ENCODE results near the gene MYOCD. TPM values are rescaled to one million over a fixed set of nuclear protein-coding genes. Genes with fewer than 3 reads are reported as not detected.
A peak's percentile ranks its signal among the peaks of the same experiment; 100 is the strongest.

Gene MYOCD
- polyA plus RNA-seq, 2 of the 4 experiments (the other 2 are of a cell fraction) = 8.6 to 12.5 TPM

GRCh38 chr17:12727881-12728280 lies 62.2 kb downstream of the MYOCD start (continued):
- TF ChIP-seq HOXB13 (CRISPR knock-in tag; IDR thresholded peaks at IDR 0.05; ENCODE audit: low read depth) = no peak
- no peak for TF ChIP-seq HDAC2 (IDR thresholded peaks at IDR 0.05)
- TF ChIP-seq MYC (IDR thresholded peaks at IDR 0.05; ENCODE audit: borderline replicate concordance, low read length) = no peak
- TF ChIP-seq RARB (CRISPR knock-in tag; IDR thresholded peaks at IDR 0.05) = no peak
- no peak for TF ChIP-seq GATA3 (IDR thresholded peaks at IDR 0.05; ENCODE audit: borderline replicate concordance)

- Histone ChIP-seq H3K4me3 (no peak overlapping the region), H3K27ac (no peak overlapping the region), H3K9me3 (no peaks in the 10 kb centered on the region), H3K4me2 (no peak overlapping the region), H3K4me1 (peaks cover 30% of the 10 kb centered on the region)
- CTCF ChIA-PET = interaction anchor here (2.0 to 4.1 kb wide), 2 partner anchors 13 to 62 kb away, joined by 6 to 17 read pairs; no protein-coding TSS in a partner anchor
- DNase-seq (ENCODE audit: low read depth in 1 of 2, low spot score in 1 of 2) = no peak
- POLR2A ChIA-PET = no interaction called here
- TF ChIP-seq MYC (IDR thresholded peaks at IDR 0.05; ENCODE audit: borderline replicate concordance, low read length) (no peak), EP300 (IDR thresholded peaks at IDR 0.05) (no peak), HDAC2 (IDR thresholded peaks at IDR 0.05) (no peak)
- no peak for FAIRE-seq
- WGBS (ENCODE audit: missing lambda C conversion rate) = 83% methylated on average over 5 of the region's 5 CpGs
- no peak for ATAC-seq
Measured at GRCh38 chr17:12729086-12729485, 63.4 kb downstream of the MYOCD start.

DNA sequence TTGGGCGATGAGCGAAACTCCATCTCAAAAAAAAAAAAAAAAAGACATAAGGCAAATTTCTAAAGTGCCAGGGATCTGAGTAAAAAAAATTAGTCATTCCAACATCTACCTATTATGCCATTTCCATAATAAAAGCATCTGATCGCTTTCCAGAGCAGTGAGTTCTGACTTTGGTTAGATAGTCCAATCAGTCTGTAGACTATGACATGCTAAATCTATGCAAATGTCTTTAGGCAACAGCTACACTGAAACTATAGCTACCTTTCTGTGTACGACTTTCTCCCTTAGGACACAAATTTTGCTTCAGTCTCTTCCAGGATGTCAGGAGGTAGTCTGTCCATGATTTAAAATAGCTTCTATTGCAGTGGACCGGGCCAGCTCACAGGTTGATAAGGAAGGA lies 64.7 kb downstream of the MYOCD start:
- Histone ChIP-seq H3K4me2 (peak overlapping the region; percentile 55), H3K4me1 (peaks cover 30% of the 10 kb centered on the region), H3K4me3 (no peak overlapping the region), H3K27ac (peak overlapping the region; percentile 1 to 59; a peak in 4 of 6 replicates), H3K9me3 (no peaks in the 10 kb centered on the region)
- DNase-seq (ENCODE audit: low read depth in 1 of 2, low spot score in 1 of 2) (no peak), FAIRE-seq (no peak), ATAC-seq (peak in 1 of 2 experiments; percentile 27; a peak in 3 of 6 replicates)
- ChIA-PET CTCF (interaction anchor here (1.0 to 4.1 kb wide), 3 partner anchors 8 to 63 kb away, joined by 3 to 17 read pairs (median 6); no protein-coding TSS in a partner anchor), POLR2A (no interaction called here)
- TF ChIP-seq ZNF302 (CRISPR knock-in tag; IDR thresholded peaks at IDR 0.05) (no peak), NFE2L2 (conservative IDR thresholded peaks at IDR 0.05; ENCODE audit: low read length) (no peak), MYC (IDR thresholded peaks at IDR 0.05; ENCODE audit: borderline replicate concordance, low read length) (no peak), CTCF (IDR thresholded peaks at IDR 0.05) (no peak), ESRRA (IDR thresholded peaks at IDR 0.05; ENCODE audit: borderline replicate concordance, low read length) (no peak), FOXS1 (CRISPR knock-in tag; IDR thresholded peaks at IDR 0.05) (no peak)
- WGBS (ENCODE audit: missing lambda C conversion rate) = 90% methylated on average over 5 of the region's 5 CpGs

GRCh38 chr17:12730931-12731521 lies 65.3 kb downstream of the MYOCD start:
- ATAC-seq = peak; percentile 72 to 82
- Histone ChIP-seq H3K4me3 (no peak overlapping the region), H3K4me1 (peaks cover 28% of the 10 kb centered on the region), H3K4me2 (peak overlapping the region; percentile 55), H3K9me3 (no peaks in the 10 kb centered on the region), H3K27ac (peak overlapping the region; percentile 1 to 59; a peak in 4 of 6 replicates)
- ChIA-PET POLR2A (no interaction called here), CTCF (interaction anchor here (1.0 to 4.1 kb wide), 4 partner anchors 9 to 185 kb away, joined by 3 to 17 read pairs (median 4); no protein-coding TSS in a partner anchor)
- TF ChIP-seq NPAS2 (CRISPR knock-in tag; IDR thresholded peaks at IDR 0.05; ENCODE audit: borderline replicate concordance) (no peak), CBX8 (IDR thresholded peaks at IDR 0.05) (no peak), HMGXB4 (CRISPR knock-in tag; IDR thresholded peaks at IDR 0.05; ENCODE audit: borderline replicate concordance) (no peak), SREBF2 (IDR thresholded peaks at IDR 0.05) (no peak), TP53 (CRISPR knock-in tag; IDR thresholded peaks at IDR 0.05) (no peak), EHF (CRISPR knock-in tag; IDR thresholded peaks at IDR 0.05) (no peak), KDM1A (IDR thresholded peaks at IDR 0.05; ENCODE audit: low read depth) (no peak), MAFK (IDR thresholded peaks at IDR 0.05; ENCODE audit: partially characterized antibody) (peak; percentile 40), ELK1 (IDR thresholded peaks at IDR 0.05; ENCODE audit: low read depth, low read length) (no peak)
- 41% methylated on average over 10 of the region's 10 CpGs for WGBS (ENCODE audit: missing lambda C conversion rate)
- no peak for FAIRE-seq
- DNase-seq (ENCODE audit: low read depth in 1 of 2, low spot score in 1 of 2) = peak; percentile 9 to 56

All from A549 (cell line).